HL-60 (cell line): ENCODE results near the gene ARFGEF3.

Experiments used
- DNase-seq, 2 experiments: peaks; one replicate each; pipeline ENCODE4 v3.0.0-alpha.2; 2010 to 2020; ENCODE audit warnings: low read depth in 1 of 2, low spot score in 1 of 2
- H3K27ac ChIP-seq: fragments of 250-450 bp; sonication (Bioruptor Pico); replicated peaks from 2 replicates; pipeline ENCODE4 v1.5.1; 2020; ENCODE audit warnings: mild to moderate bottlenecking, moderate library complexity
- H3K27me3 ChIP-seq: fragments of 250-450 bp; sonication (Bioruptor Pico); 2 replicates; pipeline ENCODE4 v1.5.1; 2021; ENCODE audit warnings: mild to moderate bottlenecking, moderate library complexity; ENCODE audit not compliant: insufficient read depth, poor library complexity, severe bottlenecking
- H3K4me3 ChIP-seq: replicated peaks from 2 replicates; pipeline ENCODE4 v1.5.1; 2011; ENCODE audit warnings: mild to moderate bottlenecking, control low read depth, low read length; ENCODE audit not compliant: insufficient read depth
- CTCF ChIP-seq: IDR thresholded peaks from one replicate; pipeline ENCODE4 v1.5.1; 2011; ENCODE audit warnings: low read length, control low read depth, inconsistent platforms; ENCODE audit not compliant: insufficient read depth
- GABPA ChIP-seq: IDR thresholded peaks from 2 replicates; pipeline ENCODE4 v1.6.1; 2012; ENCODE audit warnings: low read depth
- POLR2AphosphoS5 ChIP-seq: IDR thresholded peaks from 2 replicates; pipeline ENCODE4 v1.6.1; 2012; ENCODE audit warnings: low read depth
- REST ChIP-seq: IDR thresholded peaks from 2 replicates; pipeline ENCODE4 v1.6.1; 2012; ENCODE audit warnings: low read depth; ENCODE audit not compliant: insufficient replicate concordance
- SPI1 ChIP-seq: IDR thresholded peaks from 2 replicates; pipeline ENCODE4 v1.6.1; 2012; ENCODE audit warnings: low read depth, mild to moderate bottlenecking, borderline replicate concordance

ARFGEF3 gene

GRCh38 chr6:138387577-138388368, 226.0 kb downstream of the ARFGEF3 start:
- Histone ChIP-seq H3K4me3 (no peak overlapping the region), H3K27me3 (peaks cover 3% of the 10 kb centered on the region), H3K27ac (no peak overlapping the region)
- DNase-seq: no peak
- TF ChIP-seq POLR2AphosphoS5 (no peak), SPI1 (no peak), GABPA (no peak), REST (no peak), CTCF (no peak)

- no peak overlapping the region for H3K4me3 ChIP-seq
- no peak overlapping the region for H3K27ac ChIP-seq
- DNase-seq: no peak
- H3K27me3 ChIP-seq: peaks cover 3% of the 10 kb centered on the region
- no peak for TF ChIP-seq CTCF
These were observed 227.8 kb downstream of the ARFGEF3 start for GRCh38 chr6:138389551-138389950.
